GM18868 (cell line): ENCODE results near the gene ST6GALNAC6.
"Not testable (repeated sequence)": the region's sequence is repeated elsewhere in the genome, so short reads cannot be mapped to it uniquely, and the experiment has no call there.

Source experiments
- ATAC-seq: cut with Tn5 transposase; IDR thresholded peaks from one replicate; pipeline ENCODE4 v1.9.1; 2021; ENCODE audit warnings: mild to moderate bottlenecking, moderate library complexity; ENCODE audit not compliant: unreplicated experiment

ST6GALNAC6 gene

DNA sequence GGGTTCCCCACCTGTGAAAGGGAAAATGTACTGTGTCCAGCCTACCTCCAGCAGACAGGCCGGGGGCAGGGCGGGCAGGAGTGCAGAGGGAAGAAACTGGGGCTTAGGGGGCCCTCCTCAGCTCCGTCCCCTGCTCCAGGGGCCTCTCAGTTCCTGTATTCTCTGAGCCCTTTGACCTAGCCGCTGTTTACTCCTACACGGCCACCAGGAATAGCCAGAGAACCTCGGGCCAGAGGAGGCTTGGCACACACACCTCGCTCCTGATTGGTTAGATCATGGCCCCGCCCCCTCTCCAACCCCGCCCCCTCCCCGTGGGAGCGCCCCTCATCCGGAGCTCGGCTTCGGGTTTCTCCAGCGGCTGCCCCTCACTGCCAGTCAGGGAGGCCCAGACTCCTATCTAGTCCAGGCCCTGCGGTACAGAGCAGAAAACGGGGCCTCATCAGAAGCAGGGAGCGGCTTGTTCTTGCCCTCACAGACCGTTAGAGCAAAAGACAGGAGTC is 2.2 kb downstream of the ST6GALNAC6 start:
- no peak for ATAC-seq

DNA sequence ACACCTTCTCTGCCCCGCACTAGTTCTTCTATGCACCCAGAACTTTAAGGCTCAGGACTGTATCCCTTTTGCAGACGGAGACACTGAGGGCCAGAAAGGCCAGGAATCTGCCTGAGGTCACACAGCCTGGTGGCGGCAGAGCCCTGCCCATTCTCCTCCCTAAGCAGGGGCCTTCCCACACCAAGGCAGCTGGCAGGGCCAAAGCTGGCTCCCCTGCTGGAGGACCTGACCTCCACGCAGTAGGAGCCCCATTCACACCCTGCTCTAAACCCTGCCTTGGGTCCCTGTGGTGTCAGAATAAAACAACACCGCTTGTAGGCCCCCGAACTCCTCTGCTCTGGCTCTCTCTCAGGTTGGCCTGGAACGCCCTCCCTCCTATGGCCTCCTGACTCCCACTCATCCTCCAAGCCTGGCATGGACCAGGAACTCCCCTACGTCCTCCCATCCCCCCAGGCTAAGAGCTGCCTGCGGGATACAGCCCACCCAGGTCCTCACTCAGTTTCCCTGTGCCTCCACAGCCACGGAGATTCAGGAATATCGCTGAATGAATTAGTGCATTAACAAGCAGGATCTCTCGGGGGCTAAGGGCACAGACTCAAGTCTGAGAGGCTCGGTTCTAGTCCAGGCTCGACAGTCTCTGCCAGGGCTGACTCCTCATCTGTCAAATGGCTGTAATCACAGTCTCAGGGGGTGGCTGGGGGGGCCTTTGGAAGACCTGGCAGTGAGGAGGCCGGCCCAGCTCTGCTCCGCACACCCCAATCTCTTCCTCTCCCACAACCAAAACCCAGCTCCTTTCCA is 2.8 kb downstream of the ST6GALNAC6 start:
- ATAC-seq: no peak

DNA sequence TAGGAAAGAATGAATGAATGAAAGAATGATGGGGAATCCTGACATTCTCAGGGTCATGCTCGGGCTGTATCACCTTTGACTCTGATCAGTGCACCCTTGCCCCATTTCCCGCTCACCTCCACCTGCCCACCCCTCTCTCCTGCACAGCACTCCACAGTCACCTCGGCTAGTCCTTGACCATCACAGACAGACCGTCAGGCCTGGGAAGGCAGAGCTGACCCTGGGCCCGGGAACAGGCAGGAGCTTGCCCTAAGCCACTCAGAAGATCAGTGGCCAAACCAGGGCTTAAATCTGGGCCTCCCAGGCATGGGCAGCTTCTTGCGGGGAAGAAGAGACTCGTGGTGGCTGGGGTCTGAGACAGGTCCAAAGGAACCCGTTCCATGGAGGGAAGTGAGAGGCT is 3.6 kb downstream of the ST6GALNAC6 start:
- no peak for ATAC-seq

- no peak for ATAC-seq
Measured at GRCh38 chr9:127893392-127893791, 6.0 kb downstream of the ST6GALNAC6 start.

GRCh38 chr9:127892831-127893230 is 6.6 kb downstream of the ST6GALNAC6 start:
- ATAC-seq: no peak

DNA sequence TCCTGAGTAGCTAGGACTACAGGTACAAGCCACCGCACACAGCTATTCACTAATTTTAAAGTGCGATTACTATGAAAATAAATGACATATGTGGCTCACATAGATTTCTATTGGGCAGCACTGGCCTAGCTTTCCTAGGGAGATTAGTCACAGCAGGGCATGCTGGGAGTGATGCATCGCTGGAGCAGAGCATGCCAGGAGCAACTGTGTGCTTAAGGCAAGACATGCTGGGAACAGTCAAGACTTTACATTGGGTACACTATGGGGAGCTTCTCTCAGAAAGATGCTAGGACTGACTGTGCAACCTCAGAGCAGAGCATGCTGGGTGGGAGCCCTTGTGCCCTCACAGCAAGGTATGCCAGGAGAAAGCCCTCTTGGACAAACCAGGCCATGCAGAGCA is 9.3 kb downstream of the ST6GALNAC6 start:
- ATAC-seq: no peak

DNA sequence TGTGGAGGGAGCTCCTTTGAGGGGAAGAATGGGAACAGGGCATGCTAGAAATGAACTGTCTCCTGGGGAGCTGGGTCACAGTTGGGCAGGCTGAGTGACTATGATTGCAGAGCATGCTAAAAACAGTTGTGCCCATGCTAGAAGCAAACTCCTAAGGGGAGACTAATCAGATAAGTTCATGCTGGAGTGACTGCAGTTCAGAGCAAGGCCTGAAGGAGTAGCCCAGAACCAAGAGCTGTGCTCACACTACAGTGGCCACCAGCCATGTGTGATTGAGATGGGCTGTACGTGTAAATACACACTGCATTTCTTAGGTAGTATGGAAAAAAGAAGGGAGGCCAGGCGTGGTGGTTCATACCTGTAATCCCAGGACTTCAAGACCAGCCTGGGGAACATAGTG is 11.6 kb downstream of the ST6GALNAC6 start:
- no peak for ATAC-seq

- no peak for ATAC-seq
Measured at GRCh38 chr9:127886401-127886972, 12.9 kb downstream of the ST6GALNAC6 start.

- no peak for ATAC-seq
Measured at GRCh38 chr9:127885508-127886281, 13.7 kb downstream of the ST6GALNAC6 start.

- ATAC-seq: no peak
Measured at GRCh38 chr9:127884976-127885490, 14.4 kb downstream of the ST6GALNAC6 start.

- no peak for ATAC-seq
Measured at GRCh38 chr9:127884427-127884911, 14.9 kb downstream of the ST6GALNAC6 start.

- ATAC-seq: no peak
Measured at GRCh38 chr9:127883959-127884358, 15.4 kb downstream of the ST6GALNAC6 start.

GRCh38 chr9:127881715-127882114 is 17.7 kb downstream of the ST6GALNAC6 start:
- ATAC-seq: not testable (repeated sequence)

DNA sequence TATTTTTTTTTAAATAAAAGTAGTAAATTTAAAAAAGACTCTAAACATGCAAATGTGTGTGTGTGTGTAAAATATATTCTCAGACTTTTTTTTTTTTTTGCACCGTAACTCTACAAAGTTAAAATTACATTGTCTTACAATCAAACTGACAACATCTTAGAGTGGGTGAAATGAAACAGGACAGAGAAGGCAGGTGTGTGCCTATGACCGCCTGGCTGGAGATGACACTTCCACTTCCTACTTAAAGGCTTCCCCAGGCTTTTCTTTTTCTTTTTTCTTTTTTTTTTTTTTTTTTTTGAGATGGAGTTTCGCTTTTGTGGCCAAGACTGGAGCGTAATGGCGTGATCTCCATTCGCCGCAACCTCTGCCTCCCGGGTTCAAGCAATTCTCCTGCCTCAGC is 19.3 kb downstream of the ST6GALNAC6 start:
- no peak for ATAC-seq

- ATAC-seq: no peak
Measured at GRCh38 chr9:127878652-127879390, 20.6 kb downstream of the ST6GALNAC6 start.

DNA sequence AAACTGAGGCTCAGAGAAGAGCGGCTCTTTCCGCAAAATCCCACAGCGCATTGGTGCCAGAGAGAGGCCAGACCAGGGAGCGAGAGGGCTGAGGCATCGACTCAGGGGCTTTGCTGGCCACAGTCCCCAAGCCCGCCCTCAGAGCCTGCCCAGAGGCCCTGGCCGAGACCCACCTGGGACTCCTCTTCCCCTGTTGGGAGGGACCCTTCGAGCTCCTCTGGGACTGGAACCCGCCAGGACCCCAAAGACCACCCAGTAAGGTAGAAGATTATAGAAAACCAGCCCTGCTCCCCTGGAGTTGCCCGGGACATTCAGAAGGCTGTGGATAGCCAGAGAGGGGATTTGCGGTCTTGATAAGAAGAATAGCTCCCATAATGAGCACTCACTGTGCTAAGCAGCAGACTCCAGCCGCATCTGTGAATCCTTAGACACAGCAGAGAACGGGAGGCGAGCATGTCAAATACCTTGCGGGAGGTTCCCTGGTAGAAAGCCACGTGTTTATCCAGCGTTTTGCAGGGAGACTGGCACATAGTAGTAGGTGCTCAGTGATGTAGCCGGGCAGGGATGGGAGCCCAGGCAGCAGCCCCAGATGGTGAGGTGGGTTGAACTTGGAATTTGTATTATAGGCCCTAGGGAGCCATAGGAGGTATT is 21.3 kb downstream of the ST6GALNAC6 start:
- no peak for ATAC-seq

DNA sequence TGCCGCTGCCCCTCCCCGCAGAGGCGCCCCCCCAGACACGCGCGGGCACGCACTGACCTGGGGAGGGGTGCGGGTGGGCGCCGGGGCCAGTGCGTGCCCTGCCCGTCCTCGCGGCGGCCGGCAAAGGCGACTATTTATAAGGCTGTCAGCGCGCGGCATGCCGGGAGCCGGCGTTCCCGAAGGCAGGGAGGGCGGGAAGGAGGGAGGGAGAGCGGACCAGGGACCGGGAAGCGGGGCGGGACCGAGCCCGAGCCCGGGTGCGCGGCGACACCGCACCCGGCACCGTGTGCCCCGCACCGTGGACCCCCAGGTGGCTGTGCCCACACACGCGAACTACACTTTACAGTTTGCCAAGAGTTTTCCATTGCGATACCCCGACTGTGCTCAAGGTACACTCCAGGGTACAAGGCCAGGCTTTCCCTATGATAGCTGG is 21.8 kb downstream of the ST6GALNAC6 start, which contains the start of gene AK1:
Gene AK1 (minus strand): TSS at position 110 of the 433 bp plus-strand sequence. CDS start 3,058 bp downstream, outside the sequence.
- ATAC-seq: no peak

- no peak for ATAC-seq
Measured at GRCh38 chr9:127876764-127877562, 22.4 kb downstream of the ST6GALNAC6 start.
